GM23338 (cell line): ENCODE results near the gene NOSIP. TPM values are rescaled to one million over a fixed set of nuclear protein-coding genes. Genes with fewer than 3 reads are reported as not detected.

Source experiments
- ATAC-seq: fragments of 200-7000 bp; cut with Tn5 transposase; 3 replicates; pipeline ENCODE4 v1.9.1; 2020
- DNase-seq: peaks from one replicate; pipeline ENCODE4 v3.0.0-alpha.2; 2015; ENCODE audit warnings: low spot score
- H2AFZ ChIP-seq: fragments of 200-600 bp; sonication (generic); 2 replicates; pipeline ENCODE4 v1.8.0; 2016; ENCODE audit warnings: antibody characterized with exemption, mild to moderate bottlenecking, moderate library complexity
- H3F3A ChIP-seq: fragments of 200-600 bp; sonication (generic); replicated peaks from 2 replicates; pipeline ENCODE4 v1.8.0; 2017; ENCODE audit warnings: antibody characterized with exemption, mixed run types, low read depth
- H3K27ac ChIP-seq: fragments of 200-600 bp; sonication (generic); 2 replicates; pipeline ENCODE4 v1.6.1; 2016; ENCODE audit warnings: low read depth
- H3K27me3 ChIP-seq: fragments of 200-600 bp; sonication (generic); 2 replicates; pipeline ENCODE4 v1.8.0; 2016; ENCODE audit warnings: mild to moderate bottlenecking, mixed run types, moderate library complexity; ENCODE audit not compliant: insufficient read depth
- H3K36me3 ChIP-seq: fragments of 200-600 bp; sonication (generic); 2 replicates; pipeline ENCODE4 v1.8.0; 2016; ENCODE audit warnings: mild to moderate bottlenecking; ENCODE audit not compliant: insufficient read depth
- H3K4me1 ChIP-seq: fragments of 200-600 bp; sonication (generic); 2 replicates; pipeline ENCODE4 v1.8.0; 2016; ENCODE audit warnings: mild to moderate bottlenecking, moderate library complexity; ENCODE audit not compliant: insufficient read depth
- H3K4me2 ChIP-seq: fragments of 200-600 bp; sonication (generic); 2 replicates; pipeline ENCODE4 v1.7.1; 2017; ENCODE audit warnings: mixed run types
- H3K4me3 ChIP-seq: fragments of 200-600 bp; sonication (generic); 2 replicates; pipeline ENCODE4 v1.6.1; 2016; ENCODE audit warnings: mixed run types
- H3K79me2 ChIP-seq: fragments of 200-600 bp; sonication (generic); replicated peaks from 2 replicates; pipeline ENCODE4 v1.8.0; 2017; ENCODE audit warnings: mild to moderate bottlenecking; ENCODE audit not compliant: insufficient read depth
- H3K9me2 ChIP-seq: fragments of 200-600 bp; sonication (generic); 2 replicates; pipeline ENCODE4 v1.8.0; 2017; ENCODE audit not compliant: insufficient read depth
- H4K20me1 ChIP-seq: fragments of 200-600 bp; sonication (generic); replicated peaks from 2 replicates; pipeline ENCODE4 v1.8.0; 2017; ENCODE audit warnings: mild to moderate bottlenecking; ENCODE audit not compliant: insufficient read depth
- H3K27ac Mint-ChIP-seq: 2 replicates; pipeline ENCODE4 v1.8.0; 2020; ENCODE audit warnings: inconsistent platforms, mild to moderate bottlenecking, moderate library complexity, mixed read lengths
- H3K27me3 Mint-ChIP-seq: 3 replicates; pipeline ENCODE4 v1.8.0; 2022; ENCODE audit warnings: low read depth, mild to moderate bottlenecking, moderate library complexity, mixed read lengths, inconsistent platforms; ENCODE audit not compliant: insufficient read depth, poor library complexity
- H3K36me3 Mint-ChIP-seq: 3 replicates; pipeline ENCODE4 v1.8.0; 2021; ENCODE audit warnings: low read depth, mild to moderate bottlenecking, inconsistent platforms, moderate library complexity, mixed read lengths
- H3K4me1 Mint-ChIP-seq: 3 replicates; pipeline ENCODE4 v1.8.0; 2020; ENCODE audit warnings: mild to moderate bottlenecking, inconsistent platforms, mixed read lengths
- H3K4me3 Mint-ChIP-seq: 3 replicates; pipeline ENCODE4 v1.8.0; 2021; ENCODE audit warnings: moderate library complexity, mild to moderate bottlenecking, inconsistent platforms, mixed read lengths
- H3K9me3 Mint-ChIP-seq: 3 replicates; pipeline ENCODE4 v1.8.0; 2020; ENCODE audit warnings: moderate library complexity, mild to moderate bottlenecking, inconsistent platforms, mixed read lengths
- CTCF ChIP-seq, 2 experiments: fragments of 200-600 bp in 1 of 2; sonication (generic) in 1 of 2; conservative IDR thresholded peaks; 2 replicates each; pipeline versions ENCODE4 v1.5.1 to v1.6.1; 2016 to 2017; ENCODE audit warnings: antibody characterized with exemption in 2 of 2, low read depth in 2 of 2, mild to moderate bottlenecking in 2 of 2, moderate library complexity in 1 of 2
- EZH2phosphoT487 ChIP-seq: fragments of 200-600 bp; sonication (generic); IDR thresholded peaks from one replicate; pipeline ENCODE4 v1.8.1; 2018; ENCODE audit warnings: antibody characterized with exemption; ENCODE audit not compliant: unreplicated experiment
- JUNB ChIP-seq: IDR thresholded peaks from one replicate; pipeline ENCODE4 v1.6.1; 2016; ENCODE audit warnings: antibody characterized with exemption; ENCODE audit not compliant: unreplicated experiment
- NANOG ChIP-seq: IDR thresholded peaks from 2 replicates; pipeline ENCODE4 v1.6.1; 2016; ENCODE audit warnings: antibody characterized with exemption, borderline replicate concordance
- ZNF114 ChIP-seq: fragments of 250-450 bp; sonication (Bioruptor Pico); IDR thresholded peaks from 2 replicates; pipeline ENCODE4 v1.5.0; 2020; ENCODE audit warnings: mild to moderate bottlenecking, moderate library complexity
- ZNF462 ChIP-seq: fragments of 250-450 bp; sonication (Bioruptor Pico); IDR thresholded peaks from 2 replicates; pipeline ENCODE4 v1.5.0; 2020; ENCODE audit warnings: mild to moderate bottlenecking, moderate library complexity
- polyA plus RNA-seq: library from polyadenylated mRNA; unstranded; fragments of >200 nt; fragmentation: Nextera tagmentation; extraction: Ambion mirVana; gene quantifications from 2 replicates; pipeline ENCODE4 v1.2.1, GENCODE V29; 2016
- total RNA-seq: library from RNA; depleted of rRNA; stranded (reverse); fragments of >200 nt; shearing (Covaris generic); gene quantifications from 2 replicates; pipeline ENCODE4 v1.2.3, GENCODE V29; 2014
- TF ChIP-seq, protein P1 (sequence below): IDR thresholded peaks from one replicate; pipeline ENCODE4 v1.6.1; 2018; ENCODE audit warnings: antibody characterized with exemption; ENCODE audit not compliant: unreplicated experiment

The NOSIP gene
- total and polyA plus RNA-seq, 2 experiments from 2014 or later = 88.5 to 143 TPM

DNA sequence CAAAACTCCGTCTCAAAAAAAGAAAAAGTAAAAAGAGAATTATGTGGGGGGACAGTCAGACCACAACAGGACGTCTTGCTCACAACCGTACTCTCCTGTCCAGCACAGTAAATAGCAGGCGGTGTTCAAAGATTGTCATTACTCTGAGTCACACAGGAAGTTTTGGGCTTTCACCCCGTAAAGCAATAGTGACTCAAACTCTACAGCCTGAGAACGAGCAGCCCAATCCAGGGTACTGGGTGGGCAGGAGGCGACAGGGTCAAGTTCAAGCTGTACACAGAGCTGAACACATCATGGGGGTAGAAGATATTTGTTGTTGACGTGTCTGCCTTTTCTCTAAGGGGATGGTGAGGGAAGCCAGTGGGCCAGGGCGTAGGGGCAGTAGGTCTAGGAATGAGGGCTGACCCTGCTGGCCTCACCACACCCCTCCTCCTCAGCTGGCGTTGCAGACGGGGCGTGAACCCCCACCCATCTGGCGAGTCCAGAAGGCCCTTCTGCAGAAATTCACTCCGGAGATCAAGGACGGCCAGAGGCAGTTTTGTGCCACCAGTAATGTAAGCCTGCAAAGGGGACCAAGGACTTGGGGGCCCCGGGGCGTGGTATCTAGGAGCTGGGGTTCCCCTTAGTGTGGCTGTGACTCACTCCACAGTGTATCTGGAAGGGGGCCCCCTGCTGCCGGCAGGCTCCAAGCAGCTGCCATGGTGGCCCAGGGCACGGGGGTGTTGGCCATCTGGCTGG is 33.9 kb upstream of the NOSIP start:
- no peak overlapping the region for H2AFZ ChIP-seq
- DNase-seq = no peak
- H4K20me1 ChIP-seq = peaks cover 46% of the 10 kb centered on the region
- no peaks in the 10 kb centered on the region for H3K9me2 ChIP-seq
- peaks cover 17% of the 10 kb centered on the region for H3K36me3 ChIP-seq
- no peak overlapping the region for H3K4me2 ChIP-seq
- Mint-ChIP-seq H3K9me3 (no peaks in the 10 kb centered on the region), H3K27me3 (peaks cover 8% of the 10 kb centered on the region), H3K4me1 (no peaks in the 10 kb centered on the region), H3K4me3 (no peak overlapping the region), H3K36me3 (peaks cover 77% of the 10 kb centered on the region), H3K27ac (no peak overlapping the region; the same call in 1 of the 2 replicates)
- H3F3A ChIP-seq = peaks cover 16% of the 10 kb centered on the region
- no peaks in the 10 kb centered on the region; the same call in 1 of the 2 replicates for H3K4me1 ChIP-seq
- TF ChIP-seq CTCF (conservative IDR thresholded peaks at IDR 0.05; ENCODE audit: low read depth in 2 of 2) (peak in 1 of 2 experiments; percentile 16; a peak in 1 of 4 replicates), NANOG (no peak)
- no peak overlapping the region for H3K4me3 ChIP-seq
- H3K27me3 ChIP-seq = no peaks in the 10 kb centered on the region
- no peak overlapping the region for H3K27ac ChIP-seq
- peaks cover 51% of the 10 kb centered on the region for H3K79me2 ChIP-seq
- ATAC-seq = peak; percentile 20; the same call in 1 of the 3 replicates

DNA sequence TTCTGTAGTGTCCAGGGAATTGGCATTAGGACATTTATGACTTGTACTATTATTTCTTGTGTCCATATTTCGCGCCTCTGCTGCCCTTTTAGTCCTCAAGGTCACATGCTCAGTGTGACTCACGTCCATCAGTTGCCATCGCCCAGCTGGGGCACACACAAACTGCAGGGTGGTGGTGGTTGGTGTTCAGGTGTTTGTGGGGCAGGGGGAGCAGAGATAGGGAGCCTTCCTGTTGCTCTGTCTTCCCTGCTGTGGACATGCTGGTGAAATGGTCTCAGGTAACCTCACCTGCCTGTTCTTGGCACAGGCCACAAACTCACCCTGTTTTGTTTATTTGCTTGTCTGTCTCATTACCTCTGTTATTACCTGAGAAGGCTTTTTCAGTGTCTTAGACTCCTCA is 33.0 kb upstream of the NOSIP start:
- Histone ChIP-seq H3K79me2 (peaks cover 60% of the 10 kb centered on the region), H3K4me3 (no peak overlapping the region), H3K4me2 (no peak overlapping the region), H3K27ac (no peak overlapping the region), H3K27me3 (no peaks in the 10 kb centered on the region), H3K4me1 (no peaks in the 10 kb centered on the region; the same call in 1 of the 2 replicates), H2AFZ (no peak overlapping the region), H4K20me1 (peaks cover 46% of the 10 kb centered on the region), H3F3A (peaks cover 19% of the 10 kb centered on the region), H3K9me2 (no peaks in the 10 kb centered on the region), H3K36me3 (peaks cover 13% of the 10 kb centered on the region)
- Mint-ChIP-seq H3K27ac (no peak overlapping the region), H3K9me3 (no peaks in the 10 kb centered on the region), H3K36me3 (peaks cover 77% of the 10 kb centered on the region), H3K4me3 (no peak overlapping the region), H3K27me3 (peaks cover 8% of the 10 kb centered on the region), H3K4me1 (no peaks in the 10 kb centered on the region)
- DNase-seq (no peak), ATAC-seq (no peak)
- TF ChIP-seq, protein P1, sequence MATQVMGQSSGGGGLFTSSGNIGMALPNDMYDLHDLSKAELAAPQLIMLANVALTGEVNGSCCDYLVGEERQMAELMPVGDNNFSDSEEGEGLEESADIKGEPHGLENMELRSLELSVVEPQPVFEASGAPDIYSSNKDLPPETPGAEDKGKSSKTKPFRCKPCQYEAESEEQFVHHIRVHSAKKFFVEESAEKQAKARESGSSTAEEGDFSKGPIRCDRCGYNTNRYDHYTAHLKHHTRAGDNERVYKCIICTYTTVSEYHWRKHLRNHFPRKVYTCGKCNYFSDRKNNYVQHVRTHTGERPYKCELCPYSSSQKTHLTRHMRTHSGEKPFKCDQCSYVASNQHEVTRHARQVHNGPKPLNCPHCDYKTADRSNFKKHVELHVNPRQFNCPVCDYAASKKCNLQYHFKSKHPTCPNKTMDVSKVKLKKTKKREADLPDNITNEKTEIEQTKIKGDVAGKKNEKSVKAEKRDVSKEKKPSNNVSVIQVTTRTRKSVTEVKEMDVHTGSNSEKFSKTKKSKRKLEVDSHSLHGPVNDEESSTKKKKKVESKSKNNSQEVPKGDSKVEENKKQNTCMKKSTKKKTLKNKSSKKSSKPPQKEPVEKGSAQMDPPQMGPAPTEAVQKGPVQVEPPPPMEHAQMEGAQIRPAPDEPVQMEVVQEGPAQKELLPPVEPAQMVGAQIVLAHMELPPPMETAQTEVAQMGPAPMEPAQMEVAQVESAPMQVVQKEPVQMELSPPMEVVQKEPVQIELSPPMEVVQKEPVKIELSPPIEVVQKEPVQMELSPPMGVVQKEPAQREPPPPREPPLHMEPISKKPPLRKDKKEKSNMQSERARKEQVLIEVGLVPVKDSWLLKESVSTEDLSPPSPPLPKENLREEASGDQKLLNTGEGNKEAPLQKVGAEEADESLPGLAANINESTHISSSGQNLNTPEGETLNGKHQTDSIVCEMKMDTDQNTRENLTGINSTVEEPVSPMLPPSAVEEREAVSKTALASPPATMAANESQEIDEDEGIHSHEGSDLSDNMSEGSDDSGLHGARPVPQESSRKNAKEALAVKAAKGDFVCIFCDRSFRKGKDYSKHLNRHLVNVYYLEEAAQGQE = no peak
- TF ChIP-seq NANOG (no peak), ZNF114 (CRISPR knock-in tag) (no peak), EZH2phosphoT487 (no peak), ZNF462 (CRISPR knock-in tag) (no peak), JUNB (no peak)
